Muscle layer of colon (tissue), 2 donors: ENCODE results near the gene ASB10.

Experiments
- H3K27ac ChIP-seq: one replicate; pipeline ENCODE4 v1.7.0; 2013; ENCODE audit warnings: low read depth, mild to moderate bottlenecking, low read length, moderate library complexity
- H3K27me3 ChIP-seq, 2 donors: one replicate each; pipeline ENCODE4 v1.7.0; 2013; ENCODE audit warnings: low read length in 2 of 2, mild to moderate bottlenecking in 2 of 2; ENCODE audit not compliant: insufficient read depth in 2 of 2, control insufficient read depth in 1 of 2
- H3K36me3 ChIP-seq: one replicate; pipeline ENCODE4 v1.7.0; 2013; ENCODE audit warnings: mild to moderate bottlenecking, low read length; ENCODE audit not compliant: insufficient read depth
- H3K4me1 ChIP-seq: one replicate; pipeline ENCODE4 v1.7.0; 2013; ENCODE audit warnings: mild to moderate bottlenecking, low read length; ENCODE audit not compliant: insufficient read depth
- H3K4me3 ChIP-seq, 2 donors: one replicate each; pipeline ENCODE4 v1.7.0; 2013; ENCODE audit warnings: low read length in 2 of 2, low read depth in 1 of 2, mild to moderate bottlenecking in 1 of 2, moderate library complexity in 1 of 2
- H3K9ac ChIP-seq: one replicate; pipeline ENCODE4 v1.7.0; 2013; ENCODE audit warnings: low read length
- H3K9me3 ChIP-seq: one replicate; pipeline ENCODE4 v1.7.0; 2013; ENCODE audit warnings: mild to moderate bottlenecking, low read length
- donor health status: abdominal sarcoma.
- donor health status: Adenocarcinoma of cecum.

ASB10 gene

GRCh38 chr7:151179946-151180345 is 7.1 kb downstream of the ASB10 start:
- peaks cover 0 to 20% of the 10 kb centered on the region in 2 donors for H3K27me3 ChIP-seq
- H3K36me3 ChIP-seq, result no peaks in the 10 kb centered on the region
- no peak overlapping the region for H3K4me3 ChIP-seq
- H3K9ac ChIP-seq, result no peak overlapping the region
- H3K4me1 ChIP-seq, result no peaks in the 10 kb centered on the region
- H3K9me3 ChIP-seq, result no peaks in the 10 kb centered on the region
- H3K27ac ChIP-seq, result no peak overlapping the region

- Histone ChIP-seq H3K27ac (no peak overlapping the region), H3K9me3 (no peaks in the 10 kb centered on the region), H3K9ac (no peak overlapping the region), H3K27me3 (peaks cover 0 to 26% of the 10 kb centered on the region in 2 donors), H3K36me3 (no peaks in the 10 kb centered on the region), H3K4me3 (no peak overlapping the region), H3K4me1 (no peaks in the 10 kb centered on the region)
Observed at GRCh38 chr7:151179287-151179860, 7.7 kb downstream of the ASB10 start.

- Histone ChIP-seq H3K27me3 (peaks cover 0 to 31% of the 10 kb centered on the region in 2 donors), H3K4me3 (no peak overlapping the region), H3K27ac (no peak overlapping the region), H3K36me3 (no peaks in the 10 kb centered on the region), H3K4me1 (no peaks in the 10 kb centered on the region), H3K9me3 (no peaks in the 10 kb centered on the region), H3K9ac (no peak overlapping the region)
Observed at GRCh38 chr7:151178831-151179230, 8.2 kb downstream of the ASB10 start.

GRCh38 chr7:151178236-151178635 is 8.8 kb downstream of the ASB10 start:
- peaks cover 3 to 37% of the 10 kb centered on the region in 2 donors for H3K27me3 ChIP-seq

GRCh38 chr7:151177310-151177709 is 9.7 kb downstream of the ASB10 start:
- Histone ChIP-seq H3K4me3 (no peak overlapping the region), H3K9ac (no peak overlapping the region), H3K27me3 (peaks cover 9 to 43% of the 10 kb centered on the region in 2 donors), H3K4me1 (no peaks in the 10 kb centered on the region), H3K9me3 (no peaks in the 10 kb centered on the region), H3K27ac (no peak overlapping the region), H3K36me3 (no peaks in the 10 kb centered on the region)

More at GRCh38 chr7:151178236-151178635, 8.8 kb downstream of the ASB10 start:
- Histone ChIP-seq H3K36me3 (no peaks in the 10 kb centered on the region), H3K4me1 (no peaks in the 10 kb centered on the region), H3K9me3 (no peaks in the 10 kb centered on the region), H3K4me3 (no peak overlapping the region), H3K27ac (no peak overlapping the region), H3K9ac (no peak overlapping the region)

GRCh38 chr7:151176401-151176800 is 10.6 kb downstream of the ASB10 start:
- no peak overlapping the region for H3K9ac ChIP-seq
- H3K36me3 ChIP-seq, result no peaks in the 10 kb centered on the region
- no peaks in the 10 kb centered on the region for H3K9me3 ChIP-seq
- no peaks in the 10 kb centered on the region for H3K4me1 ChIP-seq
- H3K27me3 ChIP-seq, result peaks cover 9 to 45% of the 10 kb centered on the region in 2 donors
- no peak overlapping the region for H3K27ac ChIP-seq
- no peak overlapping the region for H3K4me3 ChIP-seq

- Histone ChIP-seq H3K27me3 (peaks cover 9 to 46% of the 10 kb centered on the region in 2 donors), H3K27ac (no peak overlapping the region), H3K4me3 (no peak overlapping the region), H3K4me1 (no peaks in the 10 kb centered on the region), H3K9ac (no peak overlapping the region), H3K9me3 (no peaks in the 10 kb centered on the region), H3K36me3 (no peaks in the 10 kb centered on the region)
Observed at GRCh38 chr7:151175793-151176311, 11.2 kb downstream of the ASB10 start.

GRCh38 chr7:151175047-151175792 is 11.8 kb downstream of the ASB10 start:
- peaks cover 9 to 45% of the 10 kb centered on the region in 2 donors for H3K27me3 ChIP-seq
- no peak overlapping the region for H3K4me3 ChIP-seq

GRCh38 chr7:151174246-151175046 is 12.6 kb downstream of the ASB10 start:
- H3K27ac ChIP-seq, result no peak overlapping the region
- H3K36me3 ChIP-seq, result no peaks in the 10 kb centered on the region
- no peaks in the 10 kb centered on the region for H3K9me3 ChIP-seq
- peaks cover 10 to 46% of the 10 kb centered on the region in 2 donors for H3K27me3 ChIP-seq
- H3K9ac ChIP-seq, result no peak overlapping the region
- no peak overlapping the region for H3K4me3 ChIP-seq
- no peaks in the 10 kb centered on the region for H3K4me1 ChIP-seq

More at GRCh38 chr7:151175047-151175792, 11.8 kb downstream of the ASB10 start:
- H3K36me3 ChIP-seq, result no peaks in the 10 kb centered on the region
- no peak overlapping the region for H3K9ac ChIP-seq
- no peak overlapping the region for H3K27ac ChIP-seq
- H3K4me1 ChIP-seq, result no peaks in the 10 kb centered on the region
- H3K9me3 ChIP-seq, result no peaks in the 10 kb centered on the region

- Histone ChIP-seq H3K4me3 (no peak overlapping the region), H3K27me3 (peaks cover 18 to 52% of the 10 kb centered on the region in 2 donors), H3K9me3 (no peaks in the 10 kb centered on the region), H3K4me1 (no peaks in the 10 kb centered on the region), H3K9ac (no peak overlapping the region), H3K36me3 (no peaks in the 10 kb centered on the region), H3K27ac (no peak overlapping the region)
Observed at GRCh38 chr7:151173386-151174245, 13.4 kb downstream of the ASB10 start.
